Neural cell (in vitro differentiated cells): ENCODE data around the gene MACF1. TPM values are rescaled to one million over a fixed set of nuclear protein-coding genes. Genes with fewer than 3 reads are reported as not detected.

Experiments used
- H2AFZ ChIP-seq: fragments of 200-600, 300-800 bp; sonication (generic), shearing (Covaris generic); 2 replicates; pipeline ENCODE4 v1.6.0; 2014; ENCODE audit warnings: low read depth, mild to moderate bottlenecking, antibody characterized with exemption, low read length, moderate library complexity
- H3F3A ChIP-seq: fragments of 200-600 bp; shearing (Covaris generic); 2 replicates; pipeline ENCODE4 v1.6.1; 2016; ENCODE audit warnings: mild to moderate bottlenecking, moderate library complexity, mixed read lengths, antibody characterized with exemption, low read length; ENCODE audit not compliant: insufficient read depth, poor library complexity, severe bottlenecking
- H3K27ac ChIP-seq: fragments of 200-600, 300-800 bp; sonication (generic), shearing (Covaris generic); 2 replicates; pipeline ENCODE4 v1.5.1; 2014; ENCODE audit warnings: mild to moderate bottlenecking, low read length, moderate library complexity
- H3K27me3 ChIP-seq: fragments of 300-800, 200-600 bp; sonication (generic), shearing (Covaris generic); 2 replicates; pipeline ENCODE4 v1.6.0; 2014; ENCODE audit warnings: mild to moderate bottlenecking, low read depth, low read length, moderate library complexity; ENCODE audit not compliant: insufficient read depth
- H3K36me3 ChIP-seq: fragments of 300-800, 200-600 bp; sonication (generic), shearing (Covaris generic); 2 replicates; pipeline ENCODE4 v1.5.1; 2014; ENCODE audit warnings: mild to moderate bottlenecking, antibody characterized with exemption, low read length, moderate library complexity; ENCODE audit not compliant: insufficient read depth
- H3K4me2 ChIP-seq: fragments of 300-800, 200-600 bp; sonication (generic), shearing (Covaris generic); 2 replicates; pipeline ENCODE4 v1.6.0; 2014; ENCODE audit warnings: mild to moderate bottlenecking, low read length
- H3K4me3 ChIP-seq: fragments of 300-800, 200-600 bp; sonication (generic), shearing (Covaris generic); 2 replicates; pipeline ENCODE4 v1.5.1; 2014; ENCODE audit warnings: mild to moderate bottlenecking, low read length, moderate library complexity
- H3K79me2 ChIP-seq: fragments of 200-600 bp; shearing (Covaris generic); replicated peaks from 2 replicates; pipeline ENCODE4 v1.6.0; 2014; ENCODE audit warnings: mild to moderate bottlenecking, low read length, moderate library complexity; ENCODE audit not compliant: insufficient read depth
- H3K9ac ChIP-seq: fragments of 300-800, 200-600 bp; sonication (generic), shearing (Covaris generic); 2 replicates; pipeline ENCODE4 v1.6.1; 2016; ENCODE audit warnings: mild to moderate bottlenecking, low read length, mixed read lengths
- H3K9me2 ChIP-seq: fragments of 200-600 bp; shearing (Covaris generic); 2 replicates; pipeline ENCODE4 v1.6.1; 2016; ENCODE audit warnings: mild to moderate bottlenecking, low read length, mixed read lengths; ENCODE audit not compliant: insufficient read depth
- H3K9me3 ChIP-seq: fragments of 200-600, 300-800 bp; sonication (generic), shearing (Covaris generic); 2 replicates; pipeline ENCODE4 v1.6.1; 2016; ENCODE audit warnings: mild to moderate bottlenecking, mixed run types, low read length, moderate library complexity, mixed read lengths
- H4K20me1 ChIP-seq: fragments of 200-600 bp; shearing (Covaris generic); 2 replicates; pipeline ENCODE4 v1.6.1; 2016; ENCODE audit warnings: mild to moderate bottlenecking, mixed run types; ENCODE audit not compliant: insufficient read depth
- MXI1 ChIP-seq: fragments of 450-650 bp; conservative IDR thresholded peaks from 2 replicates; pipeline ENCODE4 v1.6.1; 2014; ENCODE audit warnings: antibody characterized with exemption, mild to moderate bottlenecking; ENCODE audit not compliant: poor library complexity, severe bottlenecking
- POLR2AphosphoS5 ChIP-seq: IDR thresholded peaks from 2 replicates; pipeline ENCODE4 v1.6.1; 2012
- TAF1 ChIP-seq: IDR thresholded peaks from 2 replicates; pipeline ENCODE4 v1.6.1; 2012; ENCODE audit warnings: low read depth
- polyA plus RNA-seq: library from polyadenylated mRNA; depleted of rRNA; stranded (reverse); fragments of >200 nt; gene quantifications from 2 replicates; pipeline ENCODE4 v1.2.3, GENCODE V29; 2014
- TF ChIP-seq, protein P1 (sequence below): IDR thresholded peaks from 2 replicates; pipeline ENCODE4 v1.6.1; 2012; ENCODE audit warnings: borderline replicate concordance
- TF ChIP-seq, protein P2 (sequence below): fragments of 450-650 bp; IDR thresholded peaks from 2 replicates; pipeline ENCODE4 v1.5.1; 2014; ENCODE audit warnings: antibody characterized with exemption, mild to moderate bottlenecking, moderate library complexity; ENCODE audit not compliant: poor library complexity, severe bottlenecking

MACF1 gene
- polyA plus RNA-seq, 1 donor from 2014 or later: 176 TPM

DNA sequence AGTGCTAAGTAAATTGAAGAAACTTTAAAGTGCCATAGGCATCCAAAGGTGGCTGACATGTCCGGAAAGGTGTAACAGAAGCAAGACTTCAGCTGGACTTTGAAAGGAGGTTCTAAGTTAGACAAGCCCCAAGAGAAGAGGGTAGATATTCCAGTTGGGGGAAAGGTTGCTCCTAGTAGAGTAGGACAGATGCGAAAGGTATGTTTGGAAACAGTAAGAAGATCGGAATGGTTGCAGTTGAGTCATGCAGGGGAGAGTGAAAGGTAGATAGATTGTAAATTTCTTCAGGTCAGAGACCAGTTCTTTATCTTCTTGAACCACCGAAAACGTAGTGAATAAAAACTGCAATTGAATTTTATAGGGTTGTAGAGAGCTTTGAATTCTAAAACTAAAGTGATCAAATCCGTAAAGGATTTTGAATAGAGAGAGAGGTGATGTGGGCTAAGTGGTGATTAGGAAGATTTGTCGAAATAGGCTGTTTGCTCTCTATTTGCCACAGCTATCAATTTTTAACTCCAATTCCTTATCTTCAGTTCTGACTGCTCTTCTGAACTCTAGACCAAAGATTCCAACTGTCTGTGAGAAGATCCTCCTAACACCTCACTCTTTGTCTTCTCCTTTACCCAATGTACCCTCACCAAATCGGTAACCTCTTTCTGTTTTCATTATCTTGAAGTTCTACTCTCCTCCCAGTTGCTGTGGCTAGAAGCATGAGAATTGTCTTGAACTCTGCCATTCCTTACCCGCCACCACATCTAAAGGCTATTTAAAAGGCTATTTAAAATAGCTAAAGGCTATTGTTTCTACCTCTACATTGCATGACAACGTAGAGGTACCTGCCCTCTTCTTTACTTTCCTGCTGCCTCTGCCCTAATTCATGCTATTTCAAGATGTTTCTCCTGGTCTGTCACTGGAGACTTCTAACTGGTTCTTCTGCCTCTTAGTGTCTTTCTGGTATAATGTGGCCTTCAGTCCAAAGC is 16.7 kb downstream of the MACF1 start:
- Histone ChIP-seq H3K9ac (no peak overlapping the region), H3K4me2 (no peak overlapping the region), H3K27ac (no peak overlapping the region), H3K36me3 (no peaks in the 10 kb centered on the region), H3K79me2 (peaks cover 28% of the 10 kb centered on the region), H3K4me3 (no peak overlapping the region), H2AFZ (no peak overlapping the region), H3K9me2 (no peaks in the 10 kb centered on the region), H3K27me3 (no peaks in the 10 kb centered on the region), H4K20me1 (no peaks in the 10 kb centered on the region), H3K9me3 (no peaks in the 10 kb centered on the region), H3F3A (no peaks in the 10 kb centered on the region)
- no peak for TF ChIP-seq TAF1
- TF ChIP-seq, protein P1, sequence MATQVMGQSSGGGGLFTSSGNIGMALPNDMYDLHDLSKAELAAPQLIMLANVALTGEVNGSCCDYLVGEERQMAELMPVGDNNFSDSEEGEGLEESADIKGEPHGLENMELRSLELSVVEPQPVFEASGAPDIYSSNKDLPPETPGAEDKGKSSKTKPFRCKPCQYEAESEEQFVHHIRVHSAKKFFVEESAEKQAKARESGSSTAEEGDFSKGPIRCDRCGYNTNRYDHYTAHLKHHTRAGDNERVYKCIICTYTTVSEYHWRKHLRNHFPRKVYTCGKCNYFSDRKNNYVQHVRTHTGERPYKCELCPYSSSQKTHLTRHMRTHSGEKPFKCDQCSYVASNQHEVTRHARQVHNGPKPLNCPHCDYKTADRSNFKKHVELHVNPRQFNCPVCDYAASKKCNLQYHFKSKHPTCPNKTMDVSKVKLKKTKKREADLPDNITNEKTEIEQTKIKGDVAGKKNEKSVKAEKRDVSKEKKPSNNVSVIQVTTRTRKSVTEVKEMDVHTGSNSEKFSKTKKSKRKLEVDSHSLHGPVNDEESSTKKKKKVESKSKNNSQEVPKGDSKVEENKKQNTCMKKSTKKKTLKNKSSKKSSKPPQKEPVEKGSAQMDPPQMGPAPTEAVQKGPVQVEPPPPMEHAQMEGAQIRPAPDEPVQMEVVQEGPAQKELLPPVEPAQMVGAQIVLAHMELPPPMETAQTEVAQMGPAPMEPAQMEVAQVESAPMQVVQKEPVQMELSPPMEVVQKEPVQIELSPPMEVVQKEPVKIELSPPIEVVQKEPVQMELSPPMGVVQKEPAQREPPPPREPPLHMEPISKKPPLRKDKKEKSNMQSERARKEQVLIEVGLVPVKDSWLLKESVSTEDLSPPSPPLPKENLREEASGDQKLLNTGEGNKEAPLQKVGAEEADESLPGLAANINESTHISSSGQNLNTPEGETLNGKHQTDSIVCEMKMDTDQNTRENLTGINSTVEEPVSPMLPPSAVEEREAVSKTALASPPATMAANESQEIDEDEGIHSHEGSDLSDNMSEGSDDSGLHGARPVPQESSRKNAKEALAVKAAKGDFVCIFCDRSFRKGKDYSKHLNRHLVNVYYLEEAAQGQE: no peak

DNA sequence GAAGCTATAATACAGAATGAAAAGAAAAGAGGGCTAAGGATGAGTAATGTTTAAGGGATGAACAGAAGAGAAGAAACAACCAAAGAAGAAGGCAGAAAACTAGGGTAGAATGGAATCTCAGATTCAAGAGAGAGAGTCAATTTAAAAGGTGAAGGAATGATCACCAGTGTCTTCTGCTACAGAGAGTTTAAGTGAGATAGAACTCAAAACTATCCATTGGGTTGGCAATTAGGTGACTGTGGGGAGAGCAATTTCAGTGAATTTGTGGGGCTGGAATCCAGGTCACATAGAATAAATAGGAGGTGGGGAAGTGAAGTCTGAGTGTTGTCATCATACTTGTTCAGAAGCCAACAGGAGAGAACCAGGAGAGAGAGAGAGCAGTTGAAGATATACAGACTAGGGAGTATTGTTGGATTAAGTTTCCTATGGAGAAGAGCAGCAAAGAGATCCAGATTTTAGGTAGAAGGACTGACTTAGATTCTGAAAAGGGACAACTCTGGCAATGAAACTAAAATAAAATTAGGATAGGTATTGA is 19.9 kb downstream of the MACF1 start:
- no peaks in the 10 kb centered on the region for H3F3A ChIP-seq
- no peak overlapping the region for H3K4me3 ChIP-seq
- no peaks in the 10 kb centered on the region for H3K9me3 ChIP-seq
- no peaks in the 10 kb centered on the region for H3K27me3 ChIP-seq
- no peaks in the 10 kb centered on the region for H3K36me3 ChIP-seq
- H4K20me1 ChIP-seq: peaks cover 3% of the 10 kb centered on the region
- peaks cover 35% of the 10 kb centered on the region for H3K79me2 ChIP-seq
- no peak overlapping the region for H3K27ac ChIP-seq
- no peak overlapping the region for H3K9ac ChIP-seq
- no peak overlapping the region for H2AFZ ChIP-seq
- H3K9me2 ChIP-seq: no peaks in the 10 kb centered on the region
- no peak overlapping the region for H3K4me2 ChIP-seq
- TF ChIP-seq, protein P1: no peak

DNA sequence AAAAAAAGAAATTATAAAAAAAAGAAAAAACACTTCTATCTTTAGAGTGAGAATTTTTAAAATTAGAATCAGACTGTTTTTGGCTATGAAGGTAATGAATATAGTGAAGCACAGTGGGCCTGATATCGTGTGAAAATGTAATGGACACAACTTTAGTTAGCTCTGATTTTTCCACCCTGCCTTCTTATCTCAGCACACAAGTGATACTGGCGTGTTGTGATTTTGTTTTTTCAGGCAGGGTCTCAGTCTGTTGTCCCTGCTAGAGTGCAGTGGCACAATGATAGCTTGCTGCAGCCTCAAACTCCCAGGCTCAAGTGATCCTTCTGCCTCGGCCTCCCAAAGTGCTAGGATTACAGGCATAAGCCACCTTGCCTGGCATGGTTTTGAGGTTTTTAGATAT is 22.3 kb downstream of the MACF1 start:
- no peak overlapping the region for H3K27ac ChIP-seq

More for the DNA sequence above, 22.3 kb downstream of the MACF1 start:
- H4K20me1 ChIP-seq: peaks cover 3% of the 10 kb centered on the region
- H3K9me3 ChIP-seq: no peaks in the 10 kb centered on the region
- no peaks in the 10 kb centered on the region for H3F3A ChIP-seq
- H3K36me3 ChIP-seq: no peaks in the 10 kb centered on the region
- no peak overlapping the region for H2AFZ ChIP-seq
- H3K4me3 ChIP-seq: no peak overlapping the region
- peaks cover 33% of the 10 kb centered on the region for H3K79me2 ChIP-seq
- no peak overlapping the region for H3K4me2 ChIP-seq
- no peaks in the 10 kb centered on the region for H3K27me3 ChIP-seq
- H3K9me2 ChIP-seq: no peaks in the 10 kb centered on the region
- TF ChIP-seq MXI1: no peak
- TF ChIP-seq, protein P1: no peak
- TF ChIP-seq TAF1: no peak
- TF ChIP-seq, protein P2, sequence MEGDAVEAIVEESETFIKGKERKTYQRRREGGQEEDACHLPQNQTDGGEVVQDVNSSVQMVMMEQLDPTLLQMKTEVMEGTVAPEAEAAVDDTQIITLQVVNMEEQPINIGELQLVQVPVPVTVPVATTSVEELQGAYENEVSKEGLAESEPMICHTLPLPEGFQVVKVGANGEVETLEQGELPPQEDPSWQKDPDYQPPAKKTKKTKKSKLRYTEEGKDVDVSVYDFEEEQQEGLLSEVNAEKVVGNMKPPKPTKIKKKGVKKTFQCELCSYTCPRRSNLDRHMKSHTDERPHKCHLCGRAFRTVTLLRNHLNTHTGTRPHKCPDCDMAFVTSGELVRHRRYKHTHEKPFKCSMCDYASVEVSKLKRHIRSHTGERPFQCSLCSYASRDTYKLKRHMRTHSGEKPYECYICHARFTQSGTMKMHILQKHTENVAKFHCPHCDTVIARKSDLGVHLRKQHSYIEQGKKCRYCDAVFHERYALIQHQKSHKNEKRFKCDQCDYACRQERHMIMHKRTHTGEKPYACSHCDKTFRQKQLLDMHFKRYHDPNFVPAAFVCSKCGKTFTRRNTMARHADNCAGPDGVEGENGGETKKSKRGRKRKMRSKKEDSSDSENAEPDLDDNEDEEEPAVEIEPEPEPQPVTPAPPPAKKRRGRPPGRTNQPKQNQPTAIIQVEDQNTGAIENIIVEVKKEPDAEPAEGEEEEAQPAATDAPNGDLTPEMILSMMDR: no peak
- TF ChIP-seq POLR2AphosphoS5: no peak
- no peak overlapping the region for H3K9ac ChIP-seq
